OCI-LY1 (cell line): ENCODE measurements around the gene C16orf74.

Experiments used
- EZH2 ChIP-seq: fragments of 200-600 bp; sonication (generic), shearing (Covaris generic); IDR thresholded peaks from 2 replicates; pipeline ENCODE4 v1.8.0; 2017; ENCODE audit warnings: borderline replicate concordance, mixed run types, mild to moderate bottlenecking, antibody characterized with exemption, low read length, moderate library complexity, mixed read lengths
- TF ChIP-seq, protein P1 (sequence below): fragments of 200-600 bp; sonication (generic), shearing (Covaris generic); IDR thresholded peaks from 2 replicates; pipeline ENCODE4 v1.5.1; 2017; ENCODE audit warnings: mild to moderate bottlenecking, antibody characterized with exemption, low read length, moderate library complexity, mixed read lengths

GRCh38 chr16:85678821-85679220, 72.1 kb downstream of the C16orf74 start:
- TF ChIP-seq, protein P1, sequence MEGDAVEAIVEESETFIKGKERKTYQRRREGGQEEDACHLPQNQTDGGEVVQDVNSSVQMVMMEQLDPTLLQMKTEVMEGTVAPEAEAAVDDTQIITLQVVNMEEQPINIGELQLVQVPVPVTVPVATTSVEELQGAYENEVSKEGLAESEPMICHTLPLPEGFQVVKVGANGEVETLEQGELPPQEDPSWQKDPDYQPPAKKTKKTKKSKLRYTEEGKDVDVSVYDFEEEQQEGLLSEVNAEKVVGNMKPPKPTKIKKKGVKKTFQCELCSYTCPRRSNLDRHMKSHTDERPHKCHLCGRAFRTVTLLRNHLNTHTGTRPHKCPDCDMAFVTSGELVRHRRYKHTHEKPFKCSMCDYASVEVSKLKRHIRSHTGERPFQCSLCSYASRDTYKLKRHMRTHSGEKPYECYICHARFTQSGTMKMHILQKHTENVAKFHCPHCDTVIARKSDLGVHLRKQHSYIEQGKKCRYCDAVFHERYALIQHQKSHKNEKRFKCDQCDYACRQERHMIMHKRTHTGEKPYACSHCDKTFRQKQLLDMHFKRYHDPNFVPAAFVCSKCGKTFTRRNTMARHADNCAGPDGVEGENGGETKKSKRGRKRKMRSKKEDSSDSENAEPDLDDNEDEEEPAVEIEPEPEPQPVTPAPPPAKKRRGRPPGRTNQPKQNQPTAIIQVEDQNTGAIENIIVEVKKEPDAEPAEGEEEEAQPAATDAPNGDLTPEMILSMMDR, result no peak
- TF ChIP-seq EZH2, result no peak
